ENCODE data around the gene DPYSL3.
A peak's percentile ranks its signal among the peaks of the same experiment; 100 is the strongest.

The DPYSL3 gene

GRCh38 chr5:147467973-147468508, 41.8 kb downstream of the DPYSL3 start:
- no peak for DNase-seq

- DNase-seq, result no peak
Observed at GRCh38 chr5:147466360-147466980, 43.4 kb downstream of the DPYSL3 start.

- DNase-seq, result no peak
Observed at GRCh38 chr5:147465747-147466146, 44.1 kb downstream of the DPYSL3 start.

GRCh38 chr5:147464211-147464610, 45.7 kb downstream of the DPYSL3 start:
- DNase-seq, result no peak

- no peak for DNase-seq
Observed at GRCh38 chr5:147461915-147462314, 48.0 kb downstream of the DPYSL3 start.

GRCh38 chr5:147460380-147460779, 49.5 kb downstream of the DPYSL3 start:
- no peak for DNase-seq

GRCh38 chr5:147458581-147458980, 51.3 kb downstream of the DPYSL3 start:
- DNase-seq, result no peak

GRCh38 chr5:147455822-147456450, 53.9 kb downstream of the DPYSL3 start:
- no peak for DNase-seq

GRCh38 chr5:147454996-147455677, 54.7 kb downstream of the DPYSL3 start:
- no peak for DNase-seq

- DNase-seq, result peak; percentile 65
Observed at GRCh38 chr5:147453875-147454814, 55.7 kb downstream of the DPYSL3 start.

GRCh38 chr5:147452165-147452811, 57.6 kb downstream of the DPYSL3 start:
- DNase-seq, result no peak

GRCh38 chr5:147451193-147451592, 58.7 kb downstream of the DPYSL3 start:
- DNase-seq, result no peak

- DNase-seq, result no peak
Observed at GRCh38 chr5:147450606-147451005, 59.3 kb downstream of the DPYSL3 start.

GRCh38 chr5:147448766-147449165, 61.1 kb downstream of the DPYSL3 start:
- no peak for DNase-seq

- DNase-seq, result no peak
Observed at GRCh38 chr5:147446523-147446922, 63.3 kb downstream of the DPYSL3 start.

- no peak for DNase-seq
Observed at GRCh38 chr5:147445917-147446316, 64.0 kb downstream of the DPYSL3 start.

GRCh38 chr5:147445090-147445489, 64.8 kb downstream of the DPYSL3 start:
- no peak for DNase-seq

GRCh38 chr5:147442224-147442623, 67.6 kb downstream of the DPYSL3 start:
- no peak for DNase-seq

- DNase-seq, result no peak
Observed at GRCh38 chr5:147441191-147441695, 68.6 kb downstream of the DPYSL3 start.

- no peak for DNase-seq
Observed at GRCh38 chr5:147439254-147439653, 70.6 kb downstream of the DPYSL3 start.

GRCh38 chr5:147437161-147437596, 72.7 kb downstream of the DPYSL3 start:
- DNase-seq, result no peak

GRCh38 chr5:147436596-147436995, 73.3 kb downstream of the DPYSL3 start:
- DNase-seq, result no peak

Measured in activated gamma-delta T cell treated with Interleukin-2 at 50 U/mL for 16 hours (primary cell).